Activated T-helper 1 cell treated with anti-CD3 and anti-CD28 coated beads, Interleukin-12 subunit alpha, Interleukin-12 subunit beta, Interleukin-2, Interleukin-4 antibody, amounts not matched to agents 30 ng/mL and 10 ng/mL and 1 ng/mL, durations not matched to agents 14 hours and 24 hours and 36 hours (primary cell): ENCODE data around the gene CACNA1D. TPM values are rescaled to one million over a fixed set of nuclear protein-coding genes. Genes with fewer than 3 reads are reported as not detected.

Source experiments
- DNase-seq: peaks from one replicate; pipeline ENCODE4 v3.0.0; 2021; ENCODE audit warnings: low spot score
- H3K27ac Mint-ChIP-seq: one replicate; pipeline ENCODE4 v1.8.0; 2021; ENCODE audit warnings: mild to moderate bottlenecking, mixed read lengths
- H3K27me3 Mint-ChIP-seq: one replicate; pipeline ENCODE4 v1.8.0; 2022; ENCODE audit warnings: mild to moderate bottlenecking, moderate library complexity, mixed read lengths; ENCODE audit not compliant: insufficient read depth
- H3K36me3 Mint-ChIP-seq: one replicate; pipeline ENCODE4 v1.8.0; 2021; ENCODE audit warnings: low read depth, mixed read lengths
- H3K4me1 Mint-ChIP-seq: one replicate; pipeline ENCODE4 v1.8.0; 2021; ENCODE audit warnings: low read depth, mixed read lengths
- H3K4me3 Mint-ChIP-seq: one replicate; pipeline ENCODE4 v1.8.0; 2021; ENCODE audit warnings: mild to moderate bottlenecking, moderate library complexity, mixed read lengths
- H3K9me3 Mint-ChIP-seq: one replicate; pipeline ENCODE4 v1.8.0; 2021; ENCODE audit warnings: mixed read lengths
- intact Hi-C: fragments of 100-400 bp; cut with micrococcal nuclease; formaldehyde crosslinking; loops from one replicate; pipeline ENCODE4 v1.15.1; 2024
- total RNA-seq: library from RNA; stranded (reverse); gene quantifications from 2 replicates; pipeline ENCODE4 v1.2.3, GENCODE V29; 2022

The CACNA1D gene
- total RNA-seq, 1 donor from 2014 or later = 0.65 TPM

DNA sequence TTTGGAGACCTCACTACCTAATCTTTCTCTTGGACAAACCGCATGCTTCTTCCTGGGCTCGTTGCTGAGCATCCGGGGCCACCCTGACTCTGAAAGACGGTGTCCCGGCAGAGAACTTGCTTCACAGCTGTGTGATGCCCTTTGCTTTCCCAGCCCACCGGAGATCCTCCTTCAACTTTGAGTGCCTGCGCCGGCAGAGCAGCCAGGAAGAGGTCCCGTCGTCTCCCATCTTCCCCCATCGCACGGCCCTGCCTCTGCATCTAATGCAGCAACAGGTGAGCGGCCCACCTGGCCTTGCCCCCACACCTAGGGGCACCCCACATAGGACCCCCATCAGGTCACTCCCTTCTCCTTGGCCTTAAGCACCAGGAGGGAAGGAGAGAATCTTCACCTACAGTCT lies 314.1 kb downstream of the CACNA1D start:
- H3K36me3 Mint-ChIP-seq = no peaks in the 10 kb centered on the region
- intact Hi-C loops = no loop called here
- H3K27me3 Mint-ChIP-seq = no peaks in the 10 kb centered on the region
- no peak for DNase-seq
- no peak overlapping the region for H3K27ac Mint-ChIP-seq
- H3K4me3 Mint-ChIP-seq = no peak overlapping the region
- H3K4me1 Mint-ChIP-seq = peaks cover 5% of the 10 kb centered on the region
- H3K9me3 Mint-ChIP-seq = no peaks in the 10 kb centered on the region

DNA sequence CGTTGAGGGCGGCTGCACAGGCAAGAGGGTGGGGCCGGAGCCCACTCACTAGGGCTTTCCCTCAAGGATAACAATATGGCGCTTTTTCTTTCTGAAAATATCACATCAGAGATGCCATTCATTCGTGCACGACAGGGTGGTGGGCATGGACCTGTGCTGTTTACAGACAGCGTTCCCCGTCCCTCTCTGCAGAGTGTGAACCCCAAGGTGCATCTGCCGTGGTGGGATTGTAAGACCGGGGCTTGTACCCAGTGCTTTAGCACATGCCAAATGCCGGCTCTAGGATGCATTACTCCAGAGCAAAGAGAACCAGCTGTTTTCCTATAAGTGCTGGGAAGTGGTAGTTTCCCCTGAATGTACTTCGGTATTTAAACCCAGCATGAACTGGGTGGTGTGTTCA lies 314.9 kb downstream of the CACNA1D start:
- Mint-ChIP-seq H3K4me1 (peaks cover 5% of the 10 kb centered on the region), H3K9me3 (no peaks in the 10 kb centered on the region), H3K4me3 (no peak overlapping the region), H3K36me3 (no peaks in the 10 kb centered on the region), H3K27me3 (no peaks in the 10 kb centered on the region), H3K27ac (no peak overlapping the region)
- no peak for DNase-seq
- intact Hi-C loops = no loop called here

DNA sequence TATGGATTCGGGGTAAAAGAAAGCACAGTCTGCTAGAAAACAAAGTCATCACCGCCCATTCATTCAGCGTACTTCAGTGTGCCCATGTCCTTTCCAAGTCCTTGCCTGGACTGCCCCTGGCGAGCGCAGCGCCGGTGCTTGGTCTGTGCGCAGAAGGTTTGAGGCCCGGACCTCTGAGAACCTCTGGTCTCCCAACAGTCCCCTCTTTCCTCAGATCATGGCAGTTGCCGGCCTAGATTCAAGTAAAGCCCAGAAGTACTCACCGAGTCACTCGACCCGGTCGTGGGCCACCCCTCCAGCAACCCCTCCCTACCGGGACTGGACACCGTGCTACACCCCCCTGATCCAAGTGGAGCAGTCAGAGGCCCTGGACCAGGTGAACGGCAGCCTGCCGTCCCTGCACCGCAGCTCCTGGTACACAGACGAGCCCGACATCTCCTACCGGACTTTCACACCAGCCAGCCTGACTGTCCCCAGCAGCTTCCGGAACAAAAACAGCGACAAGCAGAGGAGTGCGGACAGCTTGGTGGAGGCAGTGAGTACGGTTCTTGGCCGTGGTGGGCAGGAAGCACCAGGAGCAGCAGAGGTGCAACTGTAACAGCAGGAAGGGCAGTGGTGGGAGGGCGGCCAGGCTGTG lies 315.5 kb downstream of the CACNA1D start:
- H3K36me3 Mint-ChIP-seq = no peaks in the 10 kb centered on the region
- H3K27ac Mint-ChIP-seq = no peak overlapping the region
- DNase-seq = no peak
- peaks cover 5% of the 10 kb centered on the region for H3K4me1 Mint-ChIP-seq
- H3K4me3 Mint-ChIP-seq = no peak overlapping the region
- no peaks in the 10 kb centered on the region for H3K9me3 Mint-ChIP-seq
- intact Hi-C loops = no loop called here
- H3K27me3 Mint-ChIP-seq = no peaks in the 10 kb centered on the region

DNA sequence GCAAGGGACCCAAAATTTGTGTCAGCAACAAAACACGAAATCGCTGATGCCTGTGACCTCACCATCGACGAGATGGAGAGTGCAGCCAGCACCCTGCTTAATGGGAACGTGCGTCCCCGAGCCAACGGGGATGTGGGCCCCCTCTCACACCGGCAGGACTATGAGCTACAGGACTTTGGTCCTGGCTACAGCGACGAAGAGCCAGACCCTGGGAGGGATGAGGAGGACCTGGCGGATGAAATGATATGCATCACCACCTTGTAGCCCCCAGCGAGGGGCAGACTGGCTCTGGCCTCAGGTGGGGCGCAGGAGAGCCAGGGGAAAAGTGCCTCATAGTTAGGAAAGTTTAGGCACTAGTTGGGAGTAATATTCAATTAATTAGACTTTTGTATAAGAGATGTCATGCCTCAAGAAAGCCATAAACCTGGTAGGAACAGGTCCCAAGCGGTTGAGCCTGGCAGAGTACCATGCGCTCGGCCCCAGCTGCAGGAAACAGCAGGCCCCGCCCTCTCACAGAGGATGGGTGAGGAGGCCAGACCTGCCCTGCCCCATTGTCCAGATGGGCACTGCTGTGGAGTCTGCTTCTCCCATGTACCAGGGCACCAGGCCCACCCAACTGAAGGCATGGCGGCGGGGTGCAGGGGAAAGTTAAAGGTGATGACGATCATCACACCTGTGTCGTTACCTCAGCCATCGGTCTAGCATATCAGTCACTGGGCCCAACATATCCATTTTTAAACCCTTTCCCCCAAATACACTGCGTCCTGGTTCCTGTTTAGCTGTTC lies 316.9 kb downstream of the CACNA1D start:
- peaks cover 2% of the 10 kb centered on the region for H3K27me3 Mint-ChIP-seq
- H3K4me3 Mint-ChIP-seq = no peak overlapping the region
- H3K36me3 Mint-ChIP-seq = no peaks in the 10 kb centered on the region
- H3K9me3 Mint-ChIP-seq = no peaks in the 10 kb centered on the region
- H3K4me1 Mint-ChIP-seq = peaks cover 5% of the 10 kb centered on the region
- H3K27ac Mint-ChIP-seq = no peak overlapping the region
- no peak for DNase-seq
- intact Hi-C loops = no loop called here

DNA sequence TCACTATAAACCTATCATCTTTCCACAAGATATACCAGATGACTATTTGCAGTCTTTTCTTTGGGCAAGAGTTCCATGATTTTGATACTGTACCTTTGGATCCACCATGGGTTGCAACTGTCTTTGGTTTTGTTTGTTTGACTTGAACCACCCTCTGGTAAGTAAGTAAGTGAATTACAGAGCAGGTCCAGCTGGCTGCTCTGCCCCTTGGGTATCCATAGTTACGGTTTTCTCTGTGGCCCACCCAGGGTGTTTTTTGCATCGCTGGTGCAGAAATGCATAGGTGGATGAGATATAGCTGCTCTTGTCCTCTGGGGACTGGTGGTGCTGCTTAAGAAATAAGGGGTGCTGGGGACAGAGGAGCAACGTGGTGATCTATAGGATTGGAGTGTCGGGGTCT lies 318.0 kb downstream of the CACNA1D start:
- no peaks in the 10 kb centered on the region for H3K4me1 Mint-ChIP-seq
- peaks cover 2% of the 10 kb centered on the region for H3K27me3 Mint-ChIP-seq
- no peaks in the 10 kb centered on the region for H3K36me3 Mint-ChIP-seq
- no peaks in the 10 kb centered on the region for H3K9me3 Mint-ChIP-seq
- no peak overlapping the region for H3K27ac Mint-ChIP-seq
- no peak overlapping the region for H3K4me3 Mint-ChIP-seq
- intact Hi-C loops = no loop called here
- no peak for DNase-seq

DNA sequence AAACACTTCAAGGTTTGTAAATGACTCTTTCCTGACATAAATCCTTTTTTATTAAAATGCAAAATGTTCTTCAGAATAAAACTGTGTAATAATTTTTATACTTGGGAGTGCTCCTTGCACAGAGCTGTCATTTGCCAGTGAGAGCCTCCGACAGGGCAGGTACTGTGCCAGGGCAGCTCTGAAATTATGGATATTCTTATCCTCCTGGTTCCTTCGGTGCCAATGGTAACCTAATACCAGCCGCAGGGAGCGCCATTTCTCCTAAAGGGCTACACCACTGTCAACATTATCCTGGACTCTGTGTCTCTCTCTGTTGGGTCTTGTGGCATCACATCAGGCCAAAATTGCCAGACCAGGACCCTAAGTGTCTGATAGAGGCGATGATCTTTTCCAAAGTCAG lies 318.8 kb downstream of the CACNA1D start:
- intact Hi-C loops = no loop called here
- Mint-ChIP-seq H3K4me3 (no peak overlapping the region), H3K9me3 (no peaks in the 10 kb centered on the region), H3K27me3 (peaks cover 2% of the 10 kb centered on the region), H3K27ac (no peak overlapping the region), H3K36me3 (no peaks in the 10 kb centered on the region), H3K4me1 (peaks cover 5% of the 10 kb centered on the region)
- DNase-seq = no peak

DNA sequence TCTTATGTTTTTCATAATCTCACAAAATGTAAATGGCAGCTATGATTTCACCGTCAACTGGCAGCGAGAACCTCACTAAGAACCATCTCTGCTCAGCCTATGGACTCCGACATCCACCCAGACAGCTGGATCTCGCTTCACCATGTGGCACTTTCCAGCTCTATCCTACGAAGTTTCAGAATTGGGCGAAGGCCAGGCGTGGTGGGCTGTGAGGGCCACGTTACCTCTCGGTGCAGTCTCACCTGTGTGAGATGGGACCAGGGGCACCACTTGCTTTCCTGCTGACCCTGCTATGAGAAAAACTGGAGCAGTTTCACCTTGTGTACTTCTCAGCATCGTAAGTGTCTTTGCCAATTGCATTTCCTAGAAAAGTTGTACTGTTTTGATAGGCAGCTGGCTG lies 319.5 kb downstream of the CACNA1D start:
- Mint-ChIP-seq H3K4me1 (peaks cover 5% of the 10 kb centered on the region), H3K36me3 (no peaks in the 10 kb centered on the region), H3K27ac (no peak overlapping the region), H3K9me3 (no peaks in the 10 kb centered on the region), H3K4me3 (no peak overlapping the region), H3K27me3 (peaks cover 2% of the 10 kb centered on the region)
- intact Hi-C loops = no loop called here
- no peak for DNase-seq

DNA sequence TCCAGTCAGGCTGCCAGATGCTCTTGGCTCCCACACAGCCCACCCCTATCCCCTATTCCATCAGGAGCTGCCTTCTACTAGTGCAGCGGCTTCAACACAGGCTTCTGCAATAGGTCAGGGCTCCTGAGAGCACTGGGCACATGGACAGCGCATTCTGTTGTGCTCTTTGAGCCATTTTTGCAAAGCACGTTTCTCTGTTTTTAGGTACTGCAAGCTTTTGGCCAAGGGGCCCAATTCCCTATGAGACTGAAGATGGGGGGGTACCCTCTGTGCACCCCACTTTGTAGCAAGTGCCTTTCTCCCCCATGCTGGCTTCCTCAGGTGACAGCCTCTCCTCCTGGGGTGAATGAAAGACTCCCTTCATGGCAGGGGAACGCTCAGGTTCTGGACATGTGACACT lies 320.7 kb downstream of the CACNA1D start:
- Mint-ChIP-seq H3K4me1 (peaks cover 5% of the 10 kb centered on the region), H3K4me3 (no peak overlapping the region), H3K27me3 (peaks cover 2% of the 10 kb centered on the region), H3K9me3 (no peaks in the 10 kb centered on the region), H3K36me3 (no peaks in the 10 kb centered on the region), H3K27ac (no peak overlapping the region)
- intact Hi-C loops = no loop called here
- no peak for DNase-seq

DNA sequence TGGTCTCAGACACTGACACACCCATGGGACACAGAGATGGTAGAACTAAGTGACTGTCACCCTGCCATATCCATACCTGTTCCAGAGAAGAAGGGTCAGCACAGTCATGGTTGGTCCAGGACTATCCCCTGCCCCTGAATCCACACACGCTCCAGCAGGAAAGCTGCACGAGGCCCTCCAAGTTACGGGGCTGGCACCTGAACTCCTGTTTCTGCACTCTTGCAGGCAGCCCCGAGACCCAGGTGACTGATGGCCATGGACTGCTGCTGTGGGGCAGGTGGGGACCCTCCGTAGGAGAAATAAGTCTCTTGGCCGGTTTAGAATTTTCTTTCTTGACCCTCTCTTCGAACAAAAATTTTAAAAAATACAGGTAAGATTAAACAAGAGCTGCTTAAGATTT lies 321.2 kb downstream of the CACNA1D start:
- intact Hi-C loops = no loop called here
- peaks cover 5% of the 10 kb centered on the region for H3K4me1 Mint-ChIP-seq
- H3K27ac Mint-ChIP-seq = no peak overlapping the region
- no peaks in the 10 kb centered on the region for H3K36me3 Mint-ChIP-seq
- no peak overlapping the region for H3K4me3 Mint-ChIP-seq
- DNase-seq = no peak
- peaks cover 2% of the 10 kb centered on the region for H3K27me3 Mint-ChIP-seq
- H3K9me3 Mint-ChIP-seq = no peaks in the 10 kb centered on the region

DNA sequence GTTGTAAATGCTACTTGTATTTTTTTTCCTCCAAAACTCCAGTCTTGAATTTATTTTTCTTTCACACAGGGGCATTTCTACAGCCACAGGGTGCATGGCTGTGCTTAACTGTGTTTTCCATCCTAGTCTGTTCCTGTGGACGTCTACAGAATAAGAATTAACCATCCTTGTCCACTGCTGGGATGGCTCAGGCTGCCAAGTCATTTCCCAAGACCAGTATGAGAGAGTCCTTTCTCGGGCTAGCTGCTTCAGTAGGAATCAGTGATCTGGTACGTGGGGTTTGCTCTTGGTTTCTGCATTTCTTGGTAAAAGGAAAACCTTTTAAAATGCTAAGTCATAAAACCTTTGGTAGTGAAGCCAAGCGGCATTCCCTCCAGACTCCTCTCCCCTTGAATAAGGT lies 322.0 kb downstream of the CACNA1D start:
- intact Hi-C loops = no loop called here
- H3K9me3 Mint-ChIP-seq = no peaks in the 10 kb centered on the region
- H3K27ac Mint-ChIP-seq = no peak overlapping the region
- H3K36me3 Mint-ChIP-seq = no peaks in the 10 kb centered on the region
- peaks cover 5% of the 10 kb centered on the region for H3K4me1 Mint-ChIP-seq
- no peak for DNase-seq
- no peak overlapping the region for H3K4me3 Mint-ChIP-seq
- H3K27me3 Mint-ChIP-seq = peaks cover 2% of the 10 kb centered on the region

DNA sequence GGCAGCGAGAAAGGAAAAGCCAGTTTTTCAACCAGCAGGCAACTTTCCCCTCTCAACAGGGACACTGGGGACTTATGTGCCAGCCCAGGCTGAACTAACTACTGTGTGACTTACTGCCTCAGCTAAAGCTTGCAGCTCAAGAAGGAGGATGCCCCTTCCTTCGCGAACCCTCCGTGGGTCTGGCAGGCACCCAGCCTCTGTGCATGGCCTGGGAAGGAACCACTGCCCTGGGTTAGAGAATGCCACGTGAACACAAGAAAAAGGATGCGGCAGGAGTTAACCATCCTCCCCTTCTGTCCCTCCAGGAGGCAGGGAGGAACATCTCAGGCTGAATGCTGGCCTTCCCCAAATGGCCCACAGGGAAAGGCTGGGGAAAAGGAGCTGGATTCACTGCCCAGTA lies 322.8 kb downstream of the CACNA1D start:
- no peak overlapping the region for H3K4me3 Mint-ChIP-seq

DNA sequence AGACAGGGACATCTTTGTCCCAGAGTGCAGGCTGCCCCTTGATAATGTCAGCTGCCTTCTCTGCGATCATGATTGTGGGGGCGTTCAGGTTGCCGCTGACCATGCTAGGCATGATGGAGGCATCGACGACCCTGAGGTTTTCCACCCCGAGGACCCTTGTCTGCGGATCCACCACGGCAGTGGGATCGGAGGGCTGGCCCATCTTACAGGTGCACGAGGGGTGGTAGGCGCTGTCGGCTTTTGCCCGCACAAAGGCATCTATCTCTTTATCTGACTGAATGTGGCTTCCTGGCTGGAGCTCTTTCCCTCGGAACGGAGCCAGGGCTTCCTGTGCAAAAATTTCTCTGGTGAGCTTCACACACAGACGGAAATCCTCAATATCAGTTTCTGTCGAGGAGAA lies 323.4 kb downstream of the CACNA1D start:
- DNase-seq = no peak
- Mint-ChIP-seq H3K4me3 (no peak overlapping the region), H3K27ac (no peak overlapping the region), H3K36me3 (no peaks in the 10 kb centered on the region), H3K9me3 (no peaks in the 10 kb centered on the region), H3K4me1 (peaks cover 5% of the 10 kb centered on the region), H3K27me3 (peaks cover 2% of the 10 kb centered on the region)
- intact Hi-C loops = no loop called here

More for the DNA sequence above, 322.8 kb downstream of the CACNA1D start:
- Mint-ChIP-seq H3K27ac (no peak overlapping the region), H3K4me1 (peaks cover 5% of the 10 kb centered on the region), H3K9me3 (no peaks in the 10 kb centered on the region), H3K27me3 (peaks cover 2% of the 10 kb centered on the region), H3K36me3 (no peaks in the 10 kb centered on the region)
- DNase-seq = no peak
- intact Hi-C loops = no loop called here

DNA sequence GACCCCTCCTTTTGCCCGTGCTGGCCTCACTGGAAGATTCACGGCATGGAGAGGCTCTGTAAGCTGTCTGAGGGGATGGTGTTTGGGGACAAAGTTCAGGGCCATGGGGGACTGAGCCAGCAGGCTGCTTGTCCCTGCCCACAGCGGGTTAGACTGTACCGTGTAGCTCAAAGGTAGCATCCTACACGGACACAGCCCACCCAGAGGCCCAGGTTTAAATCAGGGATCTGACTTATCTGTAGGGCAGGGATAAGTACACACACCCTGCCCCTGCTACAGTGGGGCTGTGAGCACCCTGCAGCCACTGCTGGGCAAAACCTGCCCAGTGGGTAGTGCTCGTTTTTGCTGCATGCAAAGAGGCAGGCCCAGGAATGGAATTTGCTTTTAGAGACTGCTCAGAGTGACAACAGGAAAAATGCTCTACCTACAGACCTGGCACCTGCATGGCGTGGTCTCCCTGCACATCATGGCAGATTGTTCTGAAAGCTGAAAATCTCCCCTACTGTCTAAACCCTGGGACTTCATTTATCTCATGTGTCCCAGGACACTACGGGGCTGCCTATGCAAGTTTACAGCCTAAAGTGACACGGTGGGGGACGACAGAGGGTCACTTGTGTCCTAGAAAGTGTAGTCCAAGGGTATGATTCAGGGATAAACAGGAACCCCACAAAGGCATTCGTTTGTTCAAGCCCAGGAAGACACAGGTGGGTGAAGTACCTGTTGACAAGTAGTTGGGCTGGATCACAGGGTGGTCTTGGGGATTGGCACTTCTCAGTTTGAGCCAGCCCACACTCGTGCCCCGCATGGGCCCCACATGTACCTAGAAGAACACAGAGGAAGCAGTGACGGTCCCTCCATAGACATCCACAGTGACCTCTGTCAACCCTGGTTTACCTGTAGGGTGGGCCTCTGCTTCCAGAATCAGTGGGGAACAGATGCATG lies 324.1 kb downstream of the CACNA1D start:
- Mint-ChIP-seq H3K27ac (no peak overlapping the region), H3K27me3 (peaks cover 2% of the 10 kb centered on the region), H3K9me3 (no peaks in the 10 kb centered on the region), H3K4me3 (no peak overlapping the region), H3K4me1 (peaks cover 5% of the 10 kb centered on the region), H3K36me3 (no peaks in the 10 kb centered on the region)
- intact Hi-C loops = no loop called here
- no peak for DNase-seq
